ENCODE results near the gene OLA1. TPM values are rescaled to one million over a fixed set of nuclear protein-coding genes. Genes with fewer than 3 reads are reported as not detected.
A peak's percentile ranks its signal among the peaks of the same experiment; 100 is the strongest.

OLA1 gene
- total RNA-seq, 4 donors from 2014 or later: 40.4 to 54.1 (median 50.6) TPM

GRCh38 chr2:174125090-174125489 is 123.2 kb downstream of the OLA1 start:
- ATAC-seq (ENCODE audit: low FRiP score) (no peak), DNase-seq (ENCODE audit: low spot score) (no peak)
- TF ChIP-seq, protein P1, sequence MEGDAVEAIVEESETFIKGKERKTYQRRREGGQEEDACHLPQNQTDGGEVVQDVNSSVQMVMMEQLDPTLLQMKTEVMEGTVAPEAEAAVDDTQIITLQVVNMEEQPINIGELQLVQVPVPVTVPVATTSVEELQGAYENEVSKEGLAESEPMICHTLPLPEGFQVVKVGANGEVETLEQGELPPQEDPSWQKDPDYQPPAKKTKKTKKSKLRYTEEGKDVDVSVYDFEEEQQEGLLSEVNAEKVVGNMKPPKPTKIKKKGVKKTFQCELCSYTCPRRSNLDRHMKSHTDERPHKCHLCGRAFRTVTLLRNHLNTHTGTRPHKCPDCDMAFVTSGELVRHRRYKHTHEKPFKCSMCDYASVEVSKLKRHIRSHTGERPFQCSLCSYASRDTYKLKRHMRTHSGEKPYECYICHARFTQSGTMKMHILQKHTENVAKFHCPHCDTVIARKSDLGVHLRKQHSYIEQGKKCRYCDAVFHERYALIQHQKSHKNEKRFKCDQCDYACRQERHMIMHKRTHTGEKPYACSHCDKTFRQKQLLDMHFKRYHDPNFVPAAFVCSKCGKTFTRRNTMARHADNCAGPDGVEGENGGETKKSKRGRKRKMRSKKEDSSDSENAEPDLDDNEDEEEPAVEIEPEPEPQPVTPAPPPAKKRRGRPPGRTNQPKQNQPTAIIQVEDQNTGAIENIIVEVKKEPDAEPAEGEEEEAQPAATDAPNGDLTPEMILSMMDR (IDR thresholded peaks at IDR 0.05): no peak

DNA sequence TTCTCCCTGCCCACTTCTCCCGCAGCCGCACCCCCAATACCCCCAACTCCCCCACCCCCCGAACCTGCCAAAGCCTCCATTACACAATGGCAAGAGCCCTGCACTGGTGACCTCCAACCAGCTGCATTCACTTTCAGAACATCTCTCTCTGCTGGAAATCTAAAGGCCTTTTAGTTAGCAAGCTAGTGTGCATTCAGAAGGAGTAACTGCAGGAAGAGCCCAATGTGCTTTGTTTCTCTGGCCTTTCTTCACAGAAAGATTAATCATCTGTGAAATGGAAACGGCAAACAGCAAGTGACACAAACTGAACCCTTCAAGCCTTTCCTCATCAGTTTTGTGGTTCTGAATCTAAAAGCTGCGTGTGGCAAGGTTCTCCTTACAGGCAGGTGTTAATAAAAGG is 124.2 kb downstream of the OLA1 start:
- TF ChIP-seq, protein P1 (IDR thresholded peaks at IDR 0.05): no peak
- DNase-seq (ENCODE audit: low spot score) (no peak), ATAC-seq (ENCODE audit: low FRiP score) (no peak)

DNA sequence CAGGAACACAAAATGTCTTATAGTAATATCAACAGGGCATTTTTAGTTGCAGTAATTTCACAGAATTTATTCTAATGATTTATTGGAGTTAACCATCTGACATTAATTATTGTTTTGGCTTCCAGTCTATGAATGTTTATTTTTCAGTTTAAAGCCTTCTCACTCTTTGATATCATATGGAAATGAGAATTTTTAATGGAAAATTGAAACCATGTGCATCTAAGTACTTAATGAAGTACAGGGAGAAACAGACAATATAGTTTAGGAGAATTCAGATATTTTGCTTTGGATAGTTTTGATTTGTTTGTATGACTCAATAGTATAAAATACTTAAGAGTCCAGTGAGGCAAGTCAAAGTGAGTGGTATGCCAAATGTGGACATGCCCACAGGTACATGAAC is 126.1 kb downstream of the OLA1 start:
- TF ChIP-seq, protein P1 (IDR thresholded peaks at IDR 0.05): no peak
- ATAC-seq (ENCODE audit: low FRiP score) (no peak), DNase-seq (ENCODE audit: low spot score) (no peak)

DNA sequence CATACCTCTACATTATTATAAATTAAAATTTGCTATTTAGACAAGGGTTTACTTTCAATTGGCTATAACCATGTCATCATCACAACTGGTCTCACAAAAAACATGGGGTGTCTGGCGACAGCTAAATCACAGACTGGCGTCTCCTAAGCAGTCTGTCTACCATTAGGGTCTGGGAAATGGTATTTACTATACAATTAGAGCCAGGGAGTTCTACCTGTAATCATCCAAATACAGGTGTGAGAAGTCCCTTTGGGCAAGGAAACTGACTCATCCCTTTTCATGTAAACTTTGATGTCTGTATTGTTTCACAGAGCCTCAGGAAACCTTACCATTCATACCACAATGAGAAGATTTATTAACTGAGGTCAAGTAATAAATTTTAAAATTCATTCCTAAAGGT is 126.7 kb downstream of the OLA1 start:
- TF ChIP-seq, protein P1 (IDR thresholded peaks at IDR 0.05): no peak
- ATAC-seq (ENCODE audit: low FRiP score) (no peak), DNase-seq (ENCODE audit: low spot score) (no peak)

GRCh38 chr2:174121175-174121574 is 127.2 kb downstream of the OLA1 start:
- TF ChIP-seq, protein P1 (IDR thresholded peaks at IDR 0.05): no peak
- ATAC-seq (ENCODE audit: low FRiP score): no peak
- no peak for DNase-seq (ENCODE audit: low spot score)

DNA sequence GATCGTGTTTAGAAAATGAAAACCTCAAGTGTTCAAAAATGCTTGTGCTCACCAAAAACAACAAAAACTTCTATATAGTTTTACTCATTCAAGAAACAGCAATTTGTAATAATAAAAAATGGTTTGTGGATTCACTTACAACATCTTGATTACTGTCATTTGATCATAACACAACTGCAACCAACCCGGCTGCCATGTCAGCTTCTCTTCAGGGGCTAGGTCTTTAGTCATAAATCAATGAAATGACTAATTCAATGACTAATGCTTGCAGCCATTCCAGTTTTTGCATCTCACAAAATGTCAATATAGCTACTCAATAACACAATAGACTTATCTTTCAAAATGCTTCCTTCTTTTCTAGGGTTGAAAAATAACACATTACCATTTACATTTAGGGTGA is 128.0 kb downstream of the OLA1 start:
- TF ChIP-seq, protein P1 (IDR thresholded peaks at IDR 0.05): no peak
- ATAC-seq (ENCODE audit: low FRiP score) (no peak), DNase-seq (ENCODE audit: low spot score) (no peak)

DNA sequence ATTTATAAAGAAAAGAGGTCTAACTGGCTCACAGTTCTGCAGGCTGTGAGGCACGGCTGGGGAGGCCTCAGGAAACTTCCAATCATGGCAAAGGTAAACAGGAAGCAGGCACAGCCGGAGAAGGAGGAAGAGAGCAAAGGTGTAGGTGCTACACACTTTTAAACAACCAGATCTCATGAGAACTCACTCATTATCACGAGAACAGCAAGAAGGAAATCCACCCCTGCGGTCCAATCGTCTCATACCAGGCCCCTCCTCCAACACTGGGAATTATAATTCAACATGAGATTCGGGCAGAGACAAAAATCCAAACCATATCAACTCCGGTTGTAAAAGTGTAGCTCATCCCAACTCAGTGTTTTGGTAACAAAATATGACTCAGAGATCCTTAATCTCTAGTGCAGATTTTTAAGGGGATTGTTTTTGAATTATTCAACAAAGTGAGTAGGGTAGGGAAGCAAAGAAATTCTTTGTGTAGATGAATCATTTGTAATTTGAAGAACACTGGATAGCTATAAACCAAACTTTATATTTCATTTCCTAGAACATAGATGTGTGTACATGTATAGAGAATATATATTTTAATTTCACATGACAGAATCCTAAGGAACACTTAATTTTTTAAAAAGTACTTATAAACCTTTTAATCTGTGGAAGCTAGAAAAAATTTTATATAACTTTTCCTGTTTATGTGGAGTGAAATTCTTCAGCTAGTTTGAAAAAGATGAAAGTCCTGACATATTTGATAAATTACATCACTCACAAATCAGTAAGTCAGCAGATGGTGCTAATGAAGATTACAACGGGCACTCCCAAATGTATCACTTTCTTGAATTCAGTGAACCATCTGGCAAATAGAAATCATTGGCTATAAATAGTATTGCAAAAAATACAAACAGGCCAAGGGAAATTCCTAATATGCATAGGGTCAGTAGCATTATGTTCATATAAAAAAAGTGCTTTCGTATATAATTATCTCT is 130.1 kb downstream of the OLA1 start:
- TF ChIP-seq, protein P1 (IDR thresholded peaks at IDR 0.05): no peak
- peak; percentile 86 for ATAC-seq (ENCODE audit: low FRiP score)

More for the DNA sequence above, 130.1 kb downstream of the OLA1 start:
- no peak for DNase-seq (ENCODE audit: low spot score)
